Heart left ventricle (tissue), 16 donors: Measurements from ENCODE around the gene PUS1. TPM values are rescaled to one million over a fixed set of nuclear protein-coding genes. Genes with fewer than 3 reads are reported as not detected.
"Not testable (repeated sequence)": the region's sequence is repeated elsewhere in the genome, so short reads cannot be mapped to it uniquely, and the experiment has no call there.

ENCODE experiments used
- ATAC-seq, 4 donors: fragments of 200-7000 bp; cut with Tn5 transposase; one replicate each; pipeline ENCODE4 v1.9.1; 2020 to 2022; ENCODE audit warnings: moderate library complexity in 4 of 4, mild to moderate bottlenecking in 3 of 4, moderate number of reproducible peaks in 1 of 4
- DNase-seq, 5 donors: peaks; one replicate each; pipeline ENCODE4 v3.0.0-alpha.2; 2020
- H3K27ac ChIP-seq, 12 donors: fragments of 200-600 bp; sonication (generic) in 4 of 12; one replicate each; pipeline versions ENCODE4 v1.5.0 to v1.8.0; 2016 to 2022; ENCODE audit warnings: mild to moderate bottlenecking in 2 of 12
- H3K27me3 ChIP-seq, 9 donors: fragments of 200-600 bp; sonication (generic) in 2 of 9; one replicate each; pipeline versions ENCODE4 v1.5.1 to v1.8.0; 2016 to 2022; ENCODE audit warnings: mild to moderate bottlenecking in 3 of 9
- H3K36me3 ChIP-seq, 9 donors: fragments of 200-600 bp; sonication (generic) in 2 of 9; one replicate each; pipeline versions ENCODE4 v1.5.0 to v1.8.0; 2018 to 2022; ENCODE audit warnings: mild to moderate bottlenecking in 2 of 9
- H3K4me1 ChIP-seq, 12 donors: fragments of 200-600 bp; sonication (generic) in 4 of 12; one replicate each; pipeline versions ENCODE4 v1.5.0 to v1.8.0; 2016 to 2022; ENCODE audit warnings: mild to moderate bottlenecking in 3 of 12
- H3K4me3 ChIP-seq, 12 donors: fragments of 200-600 bp; sonication (generic) in 4 of 12; one replicate each; pipeline versions ENCODE4 v1.5.0 to v1.8.0; 2017 to 2022; ENCODE audit warnings: mild to moderate bottlenecking in 9 of 12, moderate library complexity in 4 of 12
- H3K9me3 ChIP-seq, 12 donors: fragments of 200-600 bp; sonication (generic) in 4 of 12; one replicate each; pipeline versions ENCODE4 v1.5.0 to v1.8.0; 2016 to 2022; ENCODE audit warnings: mild to moderate bottlenecking in 1 of 12
- POLR2A ChIP-seq, 2 donors: fragments of 450-650 bp; IDR thresholded peaks; one replicate each; pipeline ENCODE4 v1.6.1; 2017; ENCODE audit warnings: antibody characterized with exemption in 2 of 2, mild to moderate bottlenecking in 2 of 2, moderate library complexity in 2 of 2
- WGBS, 4 donors: extraction: QIAGEN DNeasy Blood & Tissue Kit in 2 of 4; methylation state at CpG; one replicate each; pipeline versions ENCODE4 v1.1.5 to v1.1.7; 2013 to 2018; 5-methylcytosine and 5-hydroxymethylcytosine counted together
- intact Hi-C, 10 donors: fragments of 100-400 bp; cut with DNase I; formaldehyde crosslinking; loops; one replicate each; pipeline versions ENCODE4 v1.11.1 to v1.14.2; 2022
- polyA plus RNA-seq, 2 donors: library from polyadenylated mRNA; stranded (reverse); fragments of 200-250 nt; gene quantifications; one replicate each; pipeline ENCODE4 v1.2.3, GENCODE V29; 2013
- total RNA-seq, 9 donors: library from RNA; depleted of rRNA in 2 of 9; stranded (reverse); fragments of >200 nt in 2 of 9; fragmentation: NEBNext Ultra II Directional in 3 of 9; extraction: Animal tissue kit (Norgen Biotek cat#: 25700) in 3 of 9; gene quantifications; one replicate each; pipeline versions ENCODE4 v1.1.0 to v1.2.4, GENCODE V29; 2016 to 2023
- TF ChIP-seq, protein P1 (sequence below), 12 donors: fragments of 200-600 bp; sonication (generic) in 4 of 12; IDR thresholded peaks; one replicate each; pipeline versions ENCODE4 v1.5.0 to v1.8.0; 2018 to 2022; ENCODE audit warnings: antibody characterized with exemption in 12 of 12, mild to moderate bottlenecking in 5 of 12
- donor health status: ischemic (EF 13 %, LVEDD 7.1; RV severe dilation, severe dysfunction).
- donor health status: healthy with polysubstance abuse.
- donor health status: DM: no; HTN: yes; CAD: no.
- donor health status: DM: no; HTN: no; CAD: no.
- donor health status: ischemic (EF 25% LVEDD 6.9; RV normal size, moderate dysfunction).
- donor health status: ischemic (EF 25% LVEDD 5.7; RV mildly dilated, moderate dysfunction).
- donor health status: healthy.
- donor health status: DM: yes; HTN: yes; CAD: no.
- donor health status: ischemic (EF 35%, LVEDD 5.7; RV mildly dilated, moderate dysfunction).
- donor health status: nonischemic (EF 11% LVEDD 7.7; RV severe dilation, severe dysfunction).
- donor health status: DM: yes; HTN: yes; CAD: no.
- donor health status: PGD.
- donor health status: ischemic (EF 29% LVEDD 5.4; RV normal size, mild dysfunction).
- donor health status: nonischemic (EF 23%, LVEDD 6.1; RV moderate dilation, normal function).

Gene PUS1
- total and polyA plus RNA-seq, 11 donors: 6.1 to 13.5 (median 8.8) TPM

DNA sequence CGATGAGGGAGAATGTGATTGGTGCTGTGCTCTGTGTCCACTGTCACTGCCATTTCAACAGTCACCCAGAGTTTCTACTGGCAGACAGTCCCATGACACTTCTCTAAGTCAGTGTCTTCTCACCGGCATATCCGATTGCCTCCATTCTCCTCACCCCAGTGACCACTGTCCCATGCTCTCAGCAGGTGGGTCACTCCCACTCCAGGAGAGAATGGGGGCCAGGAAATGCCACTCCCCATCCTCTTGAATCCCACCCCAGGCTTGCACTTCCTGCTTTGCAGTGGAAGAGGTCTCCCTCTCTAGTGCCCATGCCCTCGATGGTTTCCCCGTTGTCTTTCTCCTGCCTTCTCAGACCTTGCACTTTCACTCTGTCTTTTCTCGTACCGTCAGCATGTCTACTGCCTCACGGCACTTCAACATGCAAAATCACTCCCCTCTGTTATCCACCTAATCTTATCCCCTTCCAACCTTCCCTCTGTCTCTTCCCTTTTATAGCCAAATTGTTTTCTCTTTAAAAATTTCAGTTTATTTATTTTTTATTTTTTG, 18.5 kb downstream of the PUS1 start:
- intact Hi-C loops: loop anchor here in 8 of 10 donors (2.0 to 10.0 kb wide), 12 partner anchors 19 to 340 kb away; partner anchors contain the start of genes PUS1 (in 2 of the 8), SFSWAP (in 2 of the 8) and ULK1 (in 1 of the 8)
- ATAC-seq (no peak), DNase-seq (no peak)
- peaks cover 0 to 39% (median 15%) of the 10 kb centered on the region in 12 donors for H3K4me1 ChIP-seq
- 33 to 39% (median 36%) methylated on average over 8 of the region's 8 CpGs for WGBS, 4 donors
- H3K9me3 ChIP-seq: no peaks in the 10 kb centered on the region
- TF ChIP-seq, protein P1, sequence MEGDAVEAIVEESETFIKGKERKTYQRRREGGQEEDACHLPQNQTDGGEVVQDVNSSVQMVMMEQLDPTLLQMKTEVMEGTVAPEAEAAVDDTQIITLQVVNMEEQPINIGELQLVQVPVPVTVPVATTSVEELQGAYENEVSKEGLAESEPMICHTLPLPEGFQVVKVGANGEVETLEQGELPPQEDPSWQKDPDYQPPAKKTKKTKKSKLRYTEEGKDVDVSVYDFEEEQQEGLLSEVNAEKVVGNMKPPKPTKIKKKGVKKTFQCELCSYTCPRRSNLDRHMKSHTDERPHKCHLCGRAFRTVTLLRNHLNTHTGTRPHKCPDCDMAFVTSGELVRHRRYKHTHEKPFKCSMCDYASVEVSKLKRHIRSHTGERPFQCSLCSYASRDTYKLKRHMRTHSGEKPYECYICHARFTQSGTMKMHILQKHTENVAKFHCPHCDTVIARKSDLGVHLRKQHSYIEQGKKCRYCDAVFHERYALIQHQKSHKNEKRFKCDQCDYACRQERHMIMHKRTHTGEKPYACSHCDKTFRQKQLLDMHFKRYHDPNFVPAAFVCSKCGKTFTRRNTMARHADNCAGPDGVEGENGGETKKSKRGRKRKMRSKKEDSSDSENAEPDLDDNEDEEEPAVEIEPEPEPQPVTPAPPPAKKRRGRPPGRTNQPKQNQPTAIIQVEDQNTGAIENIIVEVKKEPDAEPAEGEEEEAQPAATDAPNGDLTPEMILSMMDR (IDR thresholded peaks at IDR 0.05): no peak
- no peak for TF ChIP-seq POLR2A (IDR thresholded peaks at IDR 0.05)
- no peak overlapping the region for H3K4me3 ChIP-seq
- H3K27ac ChIP-seq: peak overlapping the region in 4 of 12 donors; percentile 0 to 87 (median 45)
- peaks cover 0 to 27% (median 13%) of the 10 kb centered on the region in 9 donors for H3K36me3 ChIP-seq
- no peaks in the 10 kb centered on the region for H3K27me3 ChIP-seq

DNA sequence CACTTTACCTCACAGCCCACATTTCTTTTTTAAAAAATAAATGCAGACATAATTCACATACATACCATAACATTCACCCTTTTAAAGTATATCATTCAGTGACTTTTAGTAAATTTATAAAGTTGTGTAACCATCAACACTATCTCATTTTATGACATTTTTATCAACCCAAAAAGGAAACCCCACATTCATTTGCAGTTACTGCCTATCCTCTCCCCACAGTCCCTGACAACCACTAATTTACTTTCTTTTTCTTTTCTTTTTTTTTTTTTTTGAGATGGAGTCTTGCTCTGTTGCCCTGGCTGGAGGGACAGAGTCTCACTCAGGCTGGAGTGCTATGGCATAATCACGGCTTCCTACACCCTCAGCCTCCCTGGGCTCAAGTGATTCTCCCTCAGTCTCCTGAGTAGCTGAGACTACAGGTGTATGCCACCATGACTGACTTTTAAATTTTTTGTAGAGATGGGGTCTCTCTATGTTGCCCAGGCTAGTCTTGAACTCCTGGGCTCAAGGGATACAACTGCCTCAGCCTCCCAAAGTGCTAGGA, 19.2 kb downstream of the PUS1 start:
- Histone ChIP-seq H3K36me3 (peaks cover 0 to 20% (median 7%) of the 10 kb centered on the region in 9 donors), H3K27me3 (no peaks in the 10 kb centered on the region), H3K9me3 (no peaks in the 10 kb centered on the region), H3K27ac (peak overlapping the region in 8 of 12 donors; percentile 28 to 87 (median 78)), H3K4me3 (no peak overlapping the region), H3K4me1 (peaks cover 0 to 46% (median 15%) of the 10 kb centered on the region in 12 donors)
- ATAC-seq: no peak
- 67 to 79% (median 70%) methylated on average over 1 of the region's 1 CpG for WGBS, 4 donors
- TF ChIP-seq, protein P1 (IDR thresholded peaks at IDR 0.05): no peak
- TF ChIP-seq POLR2A (IDR thresholded peaks at IDR 0.05): no peak
- DNase-seq: no peak
- intact Hi-C loops: loop anchor here in 8 of 10 donors (2.0 to 10.0 kb wide), 12 partner anchors 19 to 341 kb away; partner anchors contain the start of genes PUS1 (in 2 of the 8), SFSWAP (in 2 of the 8) and ULK1 (in 1 of the 8)

DNA sequence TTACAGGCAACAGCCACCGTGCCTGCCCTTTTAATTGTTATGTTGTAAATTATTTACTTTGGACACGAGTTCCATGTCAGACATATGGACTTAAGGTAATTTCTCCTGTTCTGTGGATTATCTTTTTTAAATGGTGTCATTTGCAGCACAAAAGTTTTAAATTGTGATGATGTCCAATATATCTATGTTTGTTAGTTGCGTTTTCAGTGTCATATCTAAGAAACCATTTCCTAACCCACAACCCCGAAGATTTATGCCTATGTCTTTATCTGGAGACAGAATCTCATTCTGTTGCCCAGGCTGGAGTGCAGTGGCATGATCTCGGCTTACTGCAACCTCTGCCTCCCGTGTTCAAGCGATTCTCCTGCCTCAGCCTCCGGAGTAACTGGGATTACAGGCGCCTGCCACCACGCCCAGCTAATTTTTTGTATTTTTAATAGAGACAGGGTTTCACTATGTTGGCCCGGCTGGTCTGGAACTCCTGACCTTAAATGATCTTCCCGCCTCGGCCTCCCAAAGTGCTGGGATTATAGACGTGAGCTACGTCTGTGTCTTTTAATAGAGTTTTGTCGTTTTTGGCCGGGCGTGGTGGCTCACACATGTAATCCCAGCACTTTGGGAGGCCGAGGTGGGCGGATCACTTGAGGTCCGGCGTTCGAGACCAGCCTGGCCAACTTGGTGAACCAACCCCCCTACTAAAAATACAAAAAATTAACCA, 19.8 kb downstream of the PUS1 start:
- not testable (repeated sequence) for H3K9me3 ChIP-seq, H3K27me3 ChIP-seq, DNase-seq
- 50 to 59% (median 55%) methylated on average over 23 of the region's 23 CpGs for WGBS, 4 donors
- Histone ChIP-seq H3K4me3 (peak overlapping the region in 10 of 12 donors; percentile 62 to 99 (median 91)), H3K4me1 (peaks cover 0 to 47% (median 15%) of the 10 kb centered on the region in 12 donors), H3K27ac (peak overlapping the region in 11 of 12 donors; percentile 57 to 87 (median 80)), H3K36me3 (peaks cover 0 to 14% (median 1%) of the 10 kb centered on the region in 9 donors)
- peak in 1 of 4 donors; percentile 1 for ATAC-seq
- intact Hi-C loops: loop anchor here in 8 of 10 donors (2.0 to 10.0 kb wide), 12 partner anchors 20 to 342 kb away; partner anchors contain the start of genes PUS1 (in 2 of the 8), SFSWAP (in 2 of the 8) and ULK1 (in 1 of the 8)

DNA sequence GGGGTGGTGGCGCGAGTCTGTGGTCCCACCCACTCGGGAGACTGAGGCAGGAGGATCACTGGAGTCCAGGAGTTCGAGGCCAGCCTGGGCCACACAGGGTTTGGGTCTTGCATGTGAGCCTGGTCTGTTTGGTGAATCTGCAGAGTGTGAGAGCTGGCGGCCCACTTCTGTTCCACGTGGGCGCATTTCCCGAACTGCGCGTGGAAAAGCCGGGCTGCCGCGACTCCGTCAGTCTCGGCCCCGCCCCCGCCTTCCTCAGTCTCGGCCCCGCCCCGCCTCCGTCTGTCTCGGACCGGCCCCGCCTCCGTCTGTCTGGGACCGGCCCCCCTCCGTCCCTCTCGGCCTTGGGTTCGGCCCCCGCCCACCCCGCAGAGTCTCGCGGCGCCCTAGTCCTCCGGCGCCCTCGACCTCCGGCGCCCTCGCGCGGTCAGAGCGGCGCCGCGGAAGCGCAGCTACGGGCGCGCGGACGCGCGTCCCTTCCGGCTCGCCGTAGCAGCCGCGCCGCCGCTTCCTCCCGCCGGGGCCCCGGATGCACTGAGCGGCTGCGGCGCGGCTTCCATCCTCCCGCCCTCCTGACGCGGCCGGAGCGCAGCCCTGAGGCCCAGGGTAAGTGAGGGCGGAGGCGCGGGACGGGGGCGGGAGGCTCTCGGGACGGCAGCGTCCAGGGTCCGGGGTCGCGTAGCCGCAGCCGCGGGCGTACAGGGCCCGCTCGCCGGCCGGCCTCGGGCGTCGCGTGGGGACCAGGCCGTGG, 20.5 kb downstream of the PUS1 start, which contains the start of gene EP400:
TSS of gene EP400 (plus strand) at position 512 of the 751 bp plus-strand sequence. CDS start 10,678 bp downstream, outside the sequence.
- Histone ChIP-seq H3K36me3 (peaks cover 0 to 6% (median 0%) of the 10 kb centered on the region in 9 donors), H3K27me3 (no peaks in the 10 kb centered on the region), H3K4me1 (peaks cover 0 to 47% (median 15%) of the 10 kb centered on the region in 12 donors), H3K9me3 (no peaks in the 10 kb centered on the region), H3K27ac (peak within 1 kb of the TSS; percentile 46 to 87 (median 81)), H3K4me3 (peak within 1 kb of the TSS; percentile 62 to 99 (median 92))
- WGBS, 4 donors: 0 to 8% (median 2%) methylated on average over 22 to 97 of the region's 97 CpGs
- intact Hi-C loops: loop anchor here in 9 of 10 donors (2.0 to 10.0 kb wide), 12 partner anchors 21 to 342 kb away; partner anchors contain the start of genes PUS1 (in 2 of the 9), SFSWAP (in 2 of the 9) and ULK1 (in 1 of the 9)
- ATAC-seq: peak; percentile 98 to 99 (median 98)
- peak; percentile 96 to 98 (median 97) for DNase-seq
- peak in 1 of 2 donors; percentile 57 for TF ChIP-seq POLR2A (IDR thresholded peaks at IDR 0.05)
- TF ChIP-seq, protein P1 (IDR thresholded peaks at IDR 0.05): peak; percentile 14 to 84 (median 61)
